Gastrocnemius medialis (tissue), 4 donors: Measurements from ENCODE around the gene ZNF584. TPM values are rescaled to one million over a fixed set of nuclear protein-coding genes. Genes with fewer than 3 reads are reported as not detected.

ENCODE experiments used
- ATAC-seq, 2 donors: fragments of 150-250 bp; one replicate each; pipeline ENCODE4 v1.9.1; 2016
- DNase-seq, 2 donors: peaks; one replicate each; pipeline ENCODE4 v3.0.0-alpha.2; 2019
- H3K27ac ChIP-seq, 4 donors: fragments of 200-600 bp; sonication (generic); 1 replicate in 1 of 4; 2 replicates in 3 of 4; pipeline ENCODE4 v1.5.1; 2016 to 2018; ENCODE audit warnings: mild to moderate bottlenecking in 2 of 4, moderate library complexity in 1 of 4
- H3K27me3 ChIP-seq, 3 donors: fragments of 200-600 bp; sonication (generic) in 2 of 3; 1 replicate in 1 of 3; 2 replicates in 2 of 3; pipeline versions ENCODE4 v1.5.1 to v1.6.0; 2016 to 2019; ENCODE audit warnings: mild to moderate bottlenecking in 1 of 3, moderate library complexity in 1 of 3
- H3K36me3 ChIP-seq, 2 donors: fragments of 200-600 bp; sonication (generic) in 1 of 2; one replicate each; pipeline ENCODE4 v1.5.1; 2017 to 2018
- H3K4me1 ChIP-seq, 2 donors: fragments of 200-600 bp; sonication (generic) in 1 of 2; one replicate each; pipeline ENCODE4 v1.5.1; 2016 to 2017; ENCODE audit warnings: mild to moderate bottlenecking in 2 of 2
- H3K4me3 ChIP-seq, 4 donors: fragments of 200-600 bp; sonication (generic) in 3 of 4; 1 replicate in 1 of 4; 2 replicates in 3 of 4; pipeline ENCODE4 v1.5.1; 2016 to 2019; ENCODE audit warnings: mild to moderate bottlenecking in 2 of 4
- H3K9me3 ChIP-seq, 3 donors: fragments of 200-600 bp; sonication (generic) in 2 of 3; 1 replicate in 1 of 3; 2 replicates in 2 of 3; pipeline ENCODE4 v1.5.1; 2016 to 2019
- CTCF ChIP-seq, 5 experiments: fragments of 450-650 bp in 3 of 5; fragments of 200-600 bp in 2 of 5; sonication (generic) in 2 of 5; IDR thresholded peaks in 4 of 5; conservative IDR thresholded peaks in 1 of 5; 1 replicate in 4 of 5; 2 replicates in 1 of 5; pipeline ENCODE4 v1.5.1; 2016 to 2019; ENCODE audit warnings: antibody characterized with exemption in 5 of 5, mild to moderate bottlenecking in 3 of 5, moderate library complexity in 3 of 5
- POLR2A ChIP-seq, 2 donors: fragments of 450-650 bp; IDR thresholded peaks; one replicate each; pipeline ENCODE4 v1.6.1; 2017; ENCODE audit warnings: antibody characterized with exemption in 2 of 2, mild to moderate bottlenecking in 2 of 2, moderate library complexity in 2 of 2
- in situ Hi-C, 4 donors: fragments of 200-750 bp; cut with MboI; loops; one replicate each; pipeline versions ENCODE4 v1.15.0 to v1.8.0; 2017; ENCODE audit warnings: low sequenced_read_pairs in 4 of 4
- intact Hi-C: fragments of 100-400 bp; cut with DNase I; formaldehyde crosslinking; loops from one replicate; pipeline ENCODE4 v1.15.1; 2023; ENCODE audit warnings: low total_unique reads
- total RNA-seq, 4 donors: library from RNA; depleted of rRNA; stranded (reverse); fragments of >200 nt; gene quantifications; one replicate each; pipeline versions ENCODE4 v1.1.0 to v1.2.3, GENCODE V29; 2016

Gene ZNF584
- total RNA-seq, 4 donors from 2014 or later: 8.5 to 21.4 (median 10.2) TPM

- intact Hi-C loops: loop anchor here (1.0 kb wide), 3 partner anchors 11 to 125 kb away; partner anchors contain the start of genes ZNF132 and ZSCAN22
These were observed 42.5 kb downstream of the ZNF584 start for GRCh38 chr19:58450856-58451357.

DNA sequence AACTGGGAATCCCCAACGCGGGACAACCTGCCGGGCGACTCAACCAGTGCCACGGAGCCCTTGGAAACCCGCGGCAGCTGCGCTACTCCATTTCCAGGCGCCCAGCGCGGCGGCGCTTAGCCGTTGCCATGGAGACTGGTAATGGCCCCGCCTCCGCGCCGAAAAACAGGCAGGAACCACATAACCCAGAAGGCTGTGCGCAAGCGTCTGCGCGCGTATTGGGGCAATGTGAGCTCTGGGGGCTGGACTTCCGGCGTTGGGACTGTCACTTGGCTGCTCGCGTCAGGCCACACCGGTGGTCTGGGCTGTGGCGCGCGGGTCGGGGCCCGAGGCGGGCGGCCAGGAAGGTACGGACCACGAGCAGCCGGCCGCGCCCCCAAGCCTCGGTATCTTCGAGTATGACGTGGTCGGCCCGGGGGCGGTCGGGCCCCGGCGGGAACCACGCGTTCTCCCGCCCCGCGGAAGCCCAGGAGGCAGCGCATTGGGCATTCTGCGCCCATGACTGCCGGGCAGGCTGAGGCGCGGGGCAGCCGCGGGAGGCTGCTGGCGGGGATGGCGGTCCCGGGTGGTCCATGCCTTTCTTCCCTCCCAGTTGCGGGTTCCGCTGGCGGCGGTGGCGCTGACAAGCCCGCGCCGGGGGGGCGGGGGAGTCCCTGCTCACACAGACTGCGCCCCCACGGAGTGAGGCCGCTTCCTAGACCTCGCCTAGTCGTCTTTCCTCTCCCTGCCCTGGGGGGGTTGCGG is 43.1 kb downstream of the ZNF584 start, which contains the start of gene ZNF324B:
ZNF324B (plus strand) TSS at position 265 of the 744 bp plus-strand sequence. CDS start 2,080 bp downstream, outside the sequence.
- peak; percentile 72 to 85 for TF ChIP-seq POLR2A (IDR thresholded peaks at IDR 0.05)
- TF ChIP-seq CTCF (IDR thresholded peaks at IDR 0.05 in 4 of 5, conservative IDR thresholded peaks at IDR 0.05 in 1 of 5): no peak
- H3K4me1 ChIP-seq: peaks cover 7 to 10% of the 10 kb centered on the region in 2 donors
- DNase-seq (peak; percentile 91 to 95), ATAC-seq (peak; percentile 99 to 100)
- H3K4me3 ChIP-seq: peak within 1 kb of the TSS; percentile 83 to 96 (median 88)
- H3K9me3 ChIP-seq: no peaks in the 10 kb centered on the region
- in situ Hi-C loops (no loop called here), intact Hi-C loops (loop anchor here (1.0 kb wide), 3 partner anchors 11 to 125 kb away; partner anchors contain the start of genes ZNF132 and ZSCAN22)
- H3K36me3 ChIP-seq: peaks cover 0 to 16% of the 10 kb centered on the region in 2 donors
- H3K27ac ChIP-seq: peak within 1 kb of the TSS; percentile 73 to 81 (median 78)
- H3K27me3 ChIP-seq: peaks cover 0 to 11% (median 3%) of the 10 kb centered on the region in 3 donors

More at GRCh38 chr19:58450856-58451357, 42.5 kb downstream of the ZNF584 start:
- Histone ChIP-seq H3K27ac (peak overlapping the region in 2 of 4 donors; percentile 73 to 80), H3K4me3 (peak overlapping the region; percentile 83 to 96 (median 88)), H3K4me1 (peaks cover 7 to 10% of the 10 kb centered on the region in 2 donors), H3K27me3 (peaks cover 0 to 11% (median 3%) of the 10 kb centered on the region in 3 donors), H3K9me3 (no peaks in the 10 kb centered on the region), H3K36me3 (peaks cover 0 to 10% of the 10 kb centered on the region in 2 donors)
- in situ Hi-C loops: no loop called here
- no peak for ATAC-seq
- TF ChIP-seq POLR2A (IDR thresholded peaks at IDR 0.05) (no peak), CTCF (IDR thresholded peaks at IDR 0.05 in 4 of 5, conservative IDR thresholded peaks at IDR 0.05 in 1 of 5) (no peak)
- no peak for DNase-seq

GRCh38 chr19:58453743-58454142 is 45.3 kb downstream of the ZNF584 start:
- H3K36me3 ChIP-seq: peaks cover 0 to 28% of the 10 kb centered on the region in 2 donors
- intact Hi-C loops: no loop called here

GRCh38 chr19:58455306-58455705 is 46.9 kb downstream of the ZNF584 start:
- TF ChIP-seq CTCF (IDR thresholded peaks at IDR 0.05 in 4 of 5, conservative IDR thresholded peaks at IDR 0.05 in 1 of 5): no peak
- no peak for TF ChIP-seq POLR2A (IDR thresholded peaks at IDR 0.05)
- Histone ChIP-seq H3K27ac (no peak overlapping the region), H3K27me3 (no peaks in the 10 kb centered on the region), H3K4me3 (no peak overlapping the region), H3K4me1 (peaks cover 7 to 10% of the 10 kb centered on the region in 2 donors), H3K36me3 (peaks cover 0 to 28% of the 10 kb centered on the region in 2 donors), H3K9me3 (no peaks in the 10 kb centered on the region)
- no peak for DNase-seq
- ATAC-seq: no peak
- in situ Hi-C loops (no loop called here), intact Hi-C loops (no loop called here)

More at GRCh38 chr19:58453743-58454142, 45.3 kb downstream of the ZNF584 start:
- ATAC-seq: no peak
- Histone ChIP-seq H3K4me3 (no peak overlapping the region), H3K27me3 (peaks cover 0 to 6% (median 3%) of the 10 kb centered on the region in 3 donors), H3K9me3 (no peaks in the 10 kb centered on the region), H3K27ac (no peak overlapping the region), H3K4me1 (peaks cover 7 to 10% of the 10 kb centered on the region in 2 donors)
- in situ Hi-C loops: no loop called here
- DNase-seq: no peak
- no peak for TF ChIP-seq POLR2A (IDR thresholded peaks at IDR 0.05)
- TF ChIP-seq CTCF (IDR thresholded peaks at IDR 0.05 in 4 of 5, conservative IDR thresholded peaks at IDR 0.05 in 1 of 5): no peak
